HTERT RPE-1 (cell line): ENCODE data around the gene HMX3.
"Not testable (repeated sequence)": the region's sequence is repeated elsewhere in the genome, so short reads cannot be mapped to it uniquely, and the experiment has no call there.

Experiments
- in situ Hi-C: fragments of 300-500 bp; cut with MboI; formaldehyde crosslinking; loops from 4 replicates; pipeline ENCODE4 v1.14.3; 2020; ENCODE audit warnings: low sequenced_read_pairs

HMX3 gene

DNA sequence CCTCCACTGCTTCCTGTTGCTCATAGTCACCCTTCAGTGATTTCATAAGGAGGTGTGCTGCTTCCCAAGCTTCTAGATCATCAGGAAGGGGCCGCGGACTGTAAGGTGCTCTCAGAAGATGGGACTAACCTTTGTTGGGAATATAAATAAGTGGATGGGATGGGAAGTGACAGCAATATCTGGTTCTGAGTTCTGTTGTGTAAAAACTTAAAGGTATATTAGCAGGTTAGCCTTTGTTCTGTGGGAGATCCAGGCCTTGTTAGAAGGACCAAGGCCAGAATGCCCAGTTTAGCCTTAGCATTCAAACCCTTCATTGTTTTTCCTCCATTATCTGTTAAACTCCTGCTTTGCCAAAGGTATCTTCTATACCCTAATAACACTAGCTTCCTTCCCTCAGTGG lies 30.8 kb downstream of the HMX3 start:
- in situ Hi-C loops = no loop called here

DNA sequence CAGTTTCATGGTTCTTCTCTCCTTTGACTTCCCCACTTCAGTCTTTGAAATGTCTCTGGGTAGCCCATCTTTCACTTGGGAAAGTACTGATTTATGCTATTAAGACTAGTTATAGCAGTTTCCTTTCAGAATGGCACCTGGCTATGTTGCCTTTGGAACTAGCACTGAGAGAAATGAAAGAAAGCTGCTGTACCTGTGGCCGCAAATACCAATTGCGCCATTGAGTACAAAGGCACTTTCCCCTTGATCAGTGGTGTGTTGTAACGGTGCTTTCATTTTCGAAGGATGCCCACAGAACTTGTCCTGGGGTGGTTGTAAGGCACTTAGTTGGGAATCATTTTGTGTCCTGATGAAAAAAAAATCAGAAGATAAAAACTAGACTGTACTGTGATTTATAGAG lies 35.2 kb downstream of the HMX3 start:
- in situ Hi-C loops = no loop called here

DNA sequence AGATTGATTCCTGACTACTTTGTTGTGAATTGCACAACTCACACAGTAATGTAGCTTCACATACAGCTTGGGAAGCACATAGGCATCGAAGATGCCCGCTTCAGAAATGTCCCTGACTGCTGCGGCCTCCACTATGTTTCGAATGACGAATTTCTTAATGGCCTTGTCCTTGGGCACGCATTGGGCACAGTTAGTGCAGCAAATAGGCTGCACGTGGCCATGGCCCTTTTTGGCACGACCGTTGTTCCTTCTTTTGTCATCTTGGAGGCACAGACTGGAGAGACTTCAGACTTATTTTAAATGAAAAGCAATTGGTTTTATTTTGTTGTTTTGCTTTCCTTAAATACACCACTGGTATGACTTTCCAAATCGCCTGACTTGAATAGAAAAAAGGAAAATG lies 35.8 kb downstream of the HMX3 start:
- in situ Hi-C loops = not testable (repeated sequence)

DNA sequence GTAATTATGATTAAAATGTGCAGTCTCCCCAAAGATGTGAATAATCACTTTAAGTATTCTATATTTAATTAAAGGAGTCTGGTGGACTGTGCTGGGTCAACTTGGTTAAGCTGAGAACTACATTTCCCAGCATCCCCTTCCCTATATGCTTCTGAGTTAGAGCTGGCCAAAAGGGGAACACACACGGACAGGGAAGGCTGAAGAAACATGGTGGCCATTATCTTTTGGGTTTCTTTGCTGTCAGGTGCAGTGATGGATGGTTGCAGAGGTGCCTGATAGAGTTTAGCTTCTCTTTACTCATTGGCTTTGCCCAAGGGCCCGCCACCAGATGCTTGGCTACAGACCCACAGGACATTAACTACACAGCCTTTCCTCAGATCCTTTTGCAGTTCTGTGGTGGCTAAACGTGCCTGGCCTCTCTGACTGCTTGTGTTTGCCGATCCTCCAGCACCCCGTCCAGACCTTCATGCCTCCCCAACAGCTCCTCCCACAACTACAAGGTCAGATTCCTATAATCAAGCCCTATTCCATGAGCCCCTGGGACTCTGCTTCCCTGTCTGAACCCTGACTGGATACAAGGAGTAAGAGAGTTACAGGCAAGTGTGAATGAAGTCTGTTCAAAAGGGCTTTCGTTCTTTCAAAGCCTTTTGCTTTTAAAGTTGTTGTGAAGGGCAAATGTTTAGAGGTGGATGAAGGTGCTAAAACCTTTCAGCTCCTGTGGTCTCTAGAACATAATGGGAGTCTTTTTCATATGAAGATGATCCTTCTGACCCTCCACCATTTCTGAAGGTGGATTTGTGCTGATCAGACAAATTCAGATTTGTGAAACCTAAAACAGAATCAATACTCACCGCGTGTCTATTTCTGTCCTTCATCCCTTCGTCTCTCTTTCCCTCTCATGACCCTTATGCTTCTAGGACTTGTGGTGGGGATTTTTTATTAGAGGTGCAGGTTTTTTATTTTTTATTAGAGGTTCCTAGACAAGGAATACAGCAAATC lies 39.9 kb downstream of the HMX3 start:
- in situ Hi-C loops = no loop called here

DNA sequence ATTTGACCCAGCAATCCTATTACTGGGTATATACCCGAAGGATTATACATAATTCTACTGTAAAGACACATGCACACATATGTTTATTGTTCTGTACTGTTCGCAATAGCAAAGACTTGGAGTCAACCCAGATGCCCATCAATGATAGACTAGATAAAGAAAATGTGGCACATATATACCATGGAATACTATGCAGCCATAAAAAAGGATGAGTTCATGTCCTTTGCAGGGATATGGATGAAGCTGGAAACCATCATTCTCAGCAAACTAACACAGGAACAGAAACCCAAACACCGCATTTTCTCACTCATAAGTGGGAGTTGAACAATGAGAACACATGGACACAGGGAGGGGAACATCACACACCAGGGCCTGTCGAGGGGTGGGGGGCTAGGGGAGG lies 42.6 kb downstream of the HMX3 start:
- in situ Hi-C loops = not testable (repeated sequence)

DNA sequence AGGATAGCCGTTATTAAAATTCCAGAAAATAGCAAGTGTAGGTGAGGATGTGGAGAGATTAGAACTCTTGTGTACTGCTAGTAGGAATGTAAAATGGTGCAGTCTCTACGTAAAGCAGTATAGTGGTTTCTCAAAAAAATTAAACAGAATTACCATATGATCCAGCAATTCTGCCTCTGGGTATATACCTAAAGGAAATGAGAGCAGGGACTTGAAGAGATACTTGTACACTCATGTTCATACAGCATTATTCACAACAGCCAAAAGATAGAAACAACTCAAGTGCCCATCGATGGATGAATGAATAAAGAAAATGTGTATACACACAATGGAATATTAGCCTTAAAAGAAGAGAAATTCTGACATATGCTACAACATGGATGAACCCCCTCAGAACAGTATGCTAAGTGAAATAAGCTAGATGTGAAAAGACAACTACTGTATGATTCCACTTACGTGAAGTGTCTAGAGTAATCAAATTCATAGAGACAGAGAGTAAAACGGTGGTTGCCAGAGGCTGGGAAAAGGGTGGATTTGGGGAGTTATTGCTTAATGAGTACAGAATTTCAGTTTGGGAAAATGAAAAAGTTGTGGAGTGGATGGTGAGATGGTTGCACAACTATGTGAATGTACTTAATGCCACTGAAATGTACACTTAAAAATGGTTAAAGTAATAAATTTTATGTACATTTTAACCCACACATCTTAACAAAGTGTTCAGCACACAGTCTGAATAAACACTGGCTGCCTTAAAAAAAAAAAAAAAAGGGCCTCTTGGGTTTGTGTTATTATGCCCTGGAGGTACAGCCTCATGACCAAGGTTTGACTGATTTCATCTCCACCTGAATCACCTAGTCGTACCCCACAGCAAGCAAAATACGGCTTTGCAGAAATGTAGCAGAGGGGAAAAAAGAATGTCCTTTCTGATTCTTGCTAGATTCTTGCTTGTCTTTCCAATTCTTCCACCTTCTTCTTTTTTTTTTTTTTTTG lies 44.6 kb downstream of the HMX3 start:
- in situ Hi-C loops = no loop called here

DNA sequence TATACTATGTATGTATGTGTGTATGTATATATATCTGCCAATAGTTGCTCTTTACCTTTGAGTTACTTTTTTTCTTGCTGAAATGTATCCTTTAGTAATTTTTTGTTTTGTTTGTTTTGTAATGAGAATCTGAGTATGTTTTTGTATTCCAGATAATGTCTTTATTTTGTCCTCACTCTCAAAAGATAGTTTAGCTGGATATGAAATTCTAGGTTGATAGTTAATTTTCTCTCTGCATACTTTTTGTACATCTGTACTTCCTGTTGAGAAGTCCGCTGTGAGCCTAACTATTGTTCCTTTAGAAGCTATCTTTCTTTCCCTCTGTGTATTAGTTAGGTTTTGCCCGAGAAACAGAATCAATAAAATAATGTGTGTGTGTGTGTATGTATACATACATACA lies 48.0 kb downstream of the HMX3 start:
- in situ Hi-C loops = no loop called here

DNA sequence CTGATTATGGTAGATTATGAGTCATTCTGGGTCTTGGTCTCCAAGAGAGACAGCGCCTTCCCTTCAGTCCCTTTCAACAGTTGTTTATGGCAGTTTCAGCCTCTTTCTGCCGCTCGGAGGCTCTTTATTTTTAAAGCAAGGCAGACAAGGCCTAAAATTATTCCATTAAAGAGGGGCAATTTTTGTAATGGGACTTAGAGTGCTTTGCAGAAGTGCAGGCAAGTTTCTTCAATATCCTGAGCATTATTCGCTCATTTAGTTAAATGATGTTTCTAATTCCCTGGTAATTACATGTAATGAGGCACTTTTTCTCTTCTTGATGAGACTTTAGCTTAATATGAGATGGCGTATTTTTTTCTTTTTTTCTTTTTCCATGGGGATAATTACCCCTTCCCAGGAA lies 52.0 kb downstream of the HMX3 start:
- in situ Hi-C loops = no loop called here
